ENCODE results near the gene MSLN. TPM values are rescaled to one million over a fixed set of nuclear protein-coding genes. Genes with fewer than 3 reads are reported as not detected.

The MSLN gene
- total and polyA plus RNA-seq, 9 of the 15 experiments (the other 6 are each of a cell fraction or from before 2014, with no cell fraction given): not detected

DNA sequence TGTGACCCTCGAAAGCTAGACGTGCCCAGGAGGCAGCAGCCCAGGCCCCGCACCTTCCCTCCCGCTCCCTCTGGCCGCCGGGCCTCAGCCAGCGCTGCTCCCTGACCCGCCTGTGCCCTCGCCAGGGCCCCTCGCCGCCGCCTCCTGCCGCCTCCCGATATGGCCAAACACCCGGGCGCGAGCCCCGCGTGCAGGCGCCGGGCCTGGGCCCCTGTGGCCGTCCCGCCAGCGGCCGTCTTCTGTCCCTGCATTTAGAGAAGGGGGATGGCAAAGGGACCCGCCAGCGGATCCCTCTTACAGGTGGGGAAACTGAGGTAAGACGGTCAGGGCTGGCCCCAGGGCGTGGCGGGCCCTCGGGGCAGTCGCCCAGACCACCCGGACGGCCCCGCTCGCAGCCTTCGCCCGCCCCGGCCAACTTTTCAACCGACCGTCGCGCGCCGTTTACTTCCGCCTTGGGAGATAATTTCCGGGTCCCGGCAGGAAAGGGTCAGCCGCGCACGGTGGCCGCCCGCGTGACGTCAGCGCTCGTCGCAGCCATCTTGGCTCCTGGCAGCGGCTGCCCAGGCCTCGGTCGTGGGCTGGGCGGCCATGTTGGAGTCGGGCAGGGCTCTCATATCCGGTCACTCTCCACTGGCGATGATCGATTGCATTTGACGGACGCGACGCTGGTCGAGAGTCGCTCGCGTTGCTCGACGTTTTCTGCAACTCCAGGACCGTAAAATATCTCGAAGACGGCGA is 47.0 kb downstream of the MSLN start (continued):
- TF ChIP-seq CBX5 (IDR thresholded peaks at IDR 0.05; ENCODE audit: borderline replicate concordance, low read depth): no peak
- no peak for TF ChIP-seq ZNF551 (CRISPR knock-in tag; IDR thresholded peaks at IDR 0.05)
- no peak for TF ChIP-seq RBM25 (IDR thresholded peaks at IDR 0.05; ENCODE audit: low read depth, low read length, severe bottlenecking)
- TF ChIP-seq PTBP1 (IDR thresholded peaks at IDR 0.05; ENCODE audit: low read depth, low read length): 0 out of 2 replicates have a peak, but pooled peaks have one; percentile 55
- no peak for TF ChIP-seq THRA (IDR thresholded peaks at IDR 0.05)
- no peak for TF ChIP-seq RAD21 (CRISPR knock-in tag; conservative IDR thresholded peaks at IDR 0.05 in 1 of 2, IDR thresholded peaks at IDR 0.05 in 1 of 2)
- TF ChIP-seq POLR2A (conservative IDR thresholded peaks at IDR 0.05): peak; percentile 88
- TF ChIP-seq ZNF644 (tag; IDR thresholded peaks at IDR 0.05; ENCODE audit: low read depth): peak; percentile 77; the same call in 1 of the 2 replicates
- TF ChIP-seq KAT8 (IDR thresholded peaks at IDR 0.05; ENCODE audit: low read depth): no peak
- no peak for TF ChIP-seq SMAD1 (IDR thresholded peaks at IDR 0.05; ENCODE audit: low read depth, low read length, partially characterized antibody)
- no peak for TF ChIP-seq ZBTB43 (CRISPR knock-in tag; IDR thresholded peaks at IDR 0.05)
- TF ChIP-seq ZNF217 (CRISPR knock-in tag; IDR thresholded peaks at IDR 0.05): no peak
- TF ChIP-seq ZZZ3 (IDR thresholded peaks at IDR 0.05): no peak
- peak; percentile 26 for TF ChIP-seq HNRNPK (IDR thresholded peaks at IDR 0.05; ENCODE audit: low read depth, low read length, poor library complexity, severe bottlenecking)
- TF ChIP-seq, protein P1, sequence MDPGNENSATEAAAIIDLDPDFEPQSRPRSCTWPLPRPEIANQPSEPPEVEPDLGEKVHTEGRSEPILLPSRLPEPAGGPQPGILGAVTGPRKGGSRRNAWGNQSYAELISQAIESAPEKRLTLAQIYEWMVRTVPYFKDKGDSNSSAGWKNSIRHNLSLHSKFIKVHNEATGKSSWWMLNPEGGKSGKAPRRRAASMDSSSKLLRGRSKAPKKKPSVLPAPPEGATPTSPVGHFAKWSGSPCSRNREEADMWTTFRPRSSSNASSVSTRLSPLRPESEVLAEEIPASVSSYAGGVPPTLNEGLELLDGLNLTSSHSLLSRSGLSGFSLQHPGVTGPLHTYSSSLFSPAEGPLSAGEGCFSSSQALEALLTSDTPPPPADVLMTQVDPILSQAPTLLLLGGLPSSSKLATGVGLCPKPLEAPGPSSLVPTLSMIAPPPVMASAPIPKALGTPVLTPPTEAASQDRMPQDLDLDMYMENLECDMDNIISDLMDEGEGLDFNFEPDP (CRISPR knock-in tag; IDR thresholded peaks at IDR 0.05): no peak
- peak; percentile 72 for TF ChIP-seq JUN (IDR thresholded peaks at IDR 0.05; ENCODE audit: borderline replicate concordance, low read depth, low read length)
- TF ChIP-seq JUN (CRISPR knock-in tag; IDR thresholded peaks at IDR 0.05; ENCODE audit: borderline replicate concordance): peak; percentile 20
- peak; percentile 93 for TF ChIP-seq JUND (IDR thresholded peaks at IDR 0.05; ENCODE audit: borderline replicate concordance, low read depth, low read length)
- peak; percentile 79; the same call in 1 of the 3 replicates for TF ChIP-seq JUND (tag; IDR thresholded peaks at IDR 0.05; ENCODE audit: borderline replicate concordance, low read depth, low read length)
- TF ChIP-seq ZC3H8 (IDR thresholded peaks at IDR 0.05): no peak
- no peak for TF ChIP-seq ZKSCAN1 (IDR thresholded peaks at IDR 0.05; ENCODE audit: low read depth, low read length)
- TF ChIP-seq DDX20 (tag; IDR thresholded peaks at IDR 0.05; ENCODE audit: low read depth): no peak
- TF ChIP-seq MXD1 (CRISPR knock-in tag; IDR thresholded peaks at IDR 0.05; ENCODE audit: borderline replicate concordance, poor library complexity, severe bottlenecking): no peak
- TF ChIP-seq PHTF2 (CRISPR knock-in tag; IDR thresholded peaks at IDR 0.05): no peak
- TF ChIP-seq ERF (CRISPR knock-in tag; IDR thresholded peaks at IDR 0.05): no peak
